Glomerular visceral epithelial cell (primary cell): ENCODE measurements around the gene CHPF.

Experiments used
- DNase-seq: peaks from one replicate; pipeline ENCODE4 v3.0.0-alpha.2; 2016; ENCODE audit errors: extremely low spot score

Gene CHPF

GRCh38 chr2:219569041-219569440, 25.4 kb upstream of the CHPF start:
- DNase-seq: peak; percentile 82

- no peak for DNase-seq
Observed at GRCh38 chr2:219567791-219568361, 24.3 kb upstream of the CHPF start.

DNA sequence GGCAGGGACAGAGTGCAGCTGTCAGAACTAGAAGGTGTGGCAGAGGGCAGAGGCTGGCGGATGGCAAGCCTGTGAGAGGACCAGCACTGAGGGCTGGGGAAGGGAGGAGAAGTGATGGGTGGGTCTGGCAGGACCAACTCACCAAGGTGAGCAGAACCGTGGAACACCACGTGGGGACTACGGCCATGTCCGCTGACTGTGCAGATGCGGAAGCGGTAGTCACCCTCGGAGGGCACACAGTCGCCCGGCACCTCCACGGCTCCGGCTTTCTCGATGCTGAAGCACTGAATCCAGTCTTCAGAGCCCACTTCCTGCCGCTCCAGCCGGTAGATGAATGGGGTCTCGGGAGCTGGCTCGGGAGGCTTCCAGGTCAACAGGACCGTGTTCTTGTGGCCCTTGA, 23.5 kb upstream of the CHPF start:
- no peak for DNase-seq

DNA sequence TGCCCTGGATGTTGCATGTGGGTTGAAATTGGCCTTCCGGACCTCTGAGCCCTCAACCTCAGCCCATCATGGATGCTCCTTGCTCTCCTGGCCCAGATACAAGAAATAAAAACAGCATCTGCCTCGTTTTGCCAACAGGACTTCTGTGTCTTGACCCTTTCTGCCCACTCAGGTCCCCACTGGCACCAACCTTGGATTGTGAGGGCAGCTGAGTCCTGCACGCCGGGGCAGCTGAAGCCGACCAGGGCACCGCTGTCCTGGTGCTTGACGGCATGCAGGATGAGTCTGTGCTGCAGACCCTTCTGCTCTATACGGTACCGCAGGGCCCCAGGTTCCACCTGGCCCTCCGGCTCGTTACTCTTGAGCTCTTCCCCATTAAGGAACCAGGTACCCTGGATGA, 23.0 kb upstream of the CHPF start:
- no peak for DNase-seq

DNA sequence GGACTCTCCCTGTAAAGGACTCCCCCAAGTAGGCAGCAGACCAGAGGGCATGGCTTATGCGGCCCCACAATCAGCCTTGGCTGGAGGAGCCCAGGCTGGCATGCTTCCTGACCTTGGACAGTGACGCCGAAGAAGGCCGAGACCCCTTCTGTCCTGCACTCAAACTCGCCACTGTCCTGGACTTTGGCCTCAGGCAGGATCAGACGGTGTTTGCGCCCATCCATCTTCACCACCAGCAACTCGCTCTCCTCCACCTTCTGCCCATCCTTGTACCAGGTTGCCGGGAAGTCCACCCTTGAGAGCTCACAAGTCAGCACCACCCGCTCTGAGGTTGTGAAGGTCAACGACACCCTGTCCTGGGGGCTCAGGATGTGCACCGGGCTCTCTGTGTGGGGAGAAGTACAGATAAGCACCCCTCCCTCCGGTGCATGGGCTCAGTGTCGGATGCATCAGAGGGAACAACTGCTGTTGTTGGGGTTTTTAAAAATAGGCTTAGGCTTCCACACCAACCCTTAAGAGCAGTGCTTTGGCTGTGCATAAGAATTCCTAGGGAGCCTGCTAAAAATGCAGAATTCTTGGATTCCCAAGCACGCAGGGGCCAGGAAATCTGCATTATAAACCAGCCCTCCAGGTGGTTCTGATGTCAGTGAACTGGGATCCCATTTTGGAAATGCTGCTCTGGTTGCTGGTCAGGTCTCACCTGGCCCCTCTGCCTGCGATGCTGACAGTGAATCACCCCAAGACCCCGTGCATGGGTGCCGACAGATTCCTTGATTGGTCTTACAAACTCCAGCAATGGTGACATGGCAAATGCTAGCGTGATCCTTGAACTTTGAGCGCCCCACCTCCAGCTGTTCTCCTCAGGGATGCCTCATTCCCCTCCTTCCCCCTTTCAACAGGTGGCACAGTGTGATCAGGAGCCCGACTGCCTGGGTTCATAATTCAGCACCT, 21.8 kb upstream of the CHPF start:
- DNase-seq: no peak

DNA sequence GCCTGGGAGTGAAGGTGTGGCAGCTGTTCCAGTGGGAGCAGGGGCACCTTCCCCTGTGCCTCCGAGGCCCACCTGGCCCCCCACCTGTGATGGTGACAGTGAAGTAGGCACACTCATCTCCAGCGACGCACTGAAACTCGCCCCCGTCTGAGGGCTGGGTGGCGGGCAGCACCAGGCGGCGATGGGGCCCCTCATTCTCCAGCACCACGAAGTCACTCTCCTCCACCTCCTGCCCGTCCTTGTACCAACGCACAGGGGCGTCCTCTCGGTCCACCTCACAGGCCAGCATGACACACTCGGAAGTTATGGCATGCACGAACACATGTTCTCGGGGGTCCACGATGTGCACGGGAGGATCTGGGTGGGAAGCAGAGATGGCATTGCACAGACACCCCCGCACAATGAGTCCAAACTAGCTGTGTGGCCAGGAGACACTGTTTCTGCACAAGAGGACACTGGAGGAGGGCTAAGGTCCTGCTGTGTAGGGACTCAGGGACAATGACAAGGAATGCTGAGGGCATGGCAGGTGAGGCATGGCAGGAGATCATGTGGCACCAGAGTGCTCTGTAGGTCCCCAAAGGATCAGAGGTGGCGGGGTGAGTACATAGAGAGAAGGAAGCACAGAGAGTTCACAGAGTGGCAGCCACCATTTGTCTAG, 19.8 kb upstream of the CHPF start:
- no peak for DNase-seq

DNA sequence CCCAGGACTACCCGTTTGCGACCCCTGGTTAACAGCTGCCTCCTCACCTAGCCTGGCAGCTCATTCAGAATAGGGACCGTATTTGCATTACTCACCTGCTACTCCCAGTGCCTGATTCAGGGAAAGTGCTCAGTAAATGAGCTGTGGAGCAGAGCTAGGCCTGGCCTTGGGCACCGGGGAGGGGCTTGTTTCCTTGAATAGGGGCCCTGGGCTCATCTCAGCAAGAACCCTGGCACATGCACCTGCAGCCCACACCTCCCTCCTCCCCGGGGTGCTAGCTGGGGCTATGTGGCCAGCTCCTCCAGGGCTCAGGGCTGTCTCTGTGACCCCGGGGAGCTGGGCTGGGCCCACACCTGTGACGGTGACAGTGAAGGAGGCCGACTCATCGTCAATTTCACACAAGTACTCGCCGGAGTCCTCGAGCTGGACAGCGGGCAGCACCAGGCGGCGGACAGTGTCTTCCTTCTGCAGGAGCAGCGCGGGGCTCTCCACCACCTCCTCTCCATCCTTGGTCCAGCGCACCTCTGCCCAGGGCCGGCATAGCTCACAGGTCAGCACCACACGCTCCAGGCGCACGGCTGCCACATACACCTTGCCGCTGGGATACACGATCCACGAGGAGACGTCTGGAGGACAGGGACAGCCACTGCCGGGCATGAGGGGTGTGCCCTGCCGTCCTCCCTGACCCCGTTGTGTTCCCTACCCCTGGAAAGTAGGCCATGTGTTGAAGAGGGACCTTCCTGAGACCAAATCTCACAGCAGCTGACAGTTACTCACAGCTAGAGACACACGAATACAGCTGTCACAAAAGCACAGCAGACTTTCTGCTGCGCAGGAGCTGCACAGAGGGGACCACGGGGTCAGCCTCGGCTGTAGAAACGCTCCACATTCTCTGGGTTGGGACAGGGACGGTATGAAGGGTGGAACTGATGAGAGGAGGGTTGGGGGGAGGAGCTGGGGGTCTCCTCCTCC, 18.7 kb upstream of the CHPF start:
- no peak for DNase-seq

DNA sequence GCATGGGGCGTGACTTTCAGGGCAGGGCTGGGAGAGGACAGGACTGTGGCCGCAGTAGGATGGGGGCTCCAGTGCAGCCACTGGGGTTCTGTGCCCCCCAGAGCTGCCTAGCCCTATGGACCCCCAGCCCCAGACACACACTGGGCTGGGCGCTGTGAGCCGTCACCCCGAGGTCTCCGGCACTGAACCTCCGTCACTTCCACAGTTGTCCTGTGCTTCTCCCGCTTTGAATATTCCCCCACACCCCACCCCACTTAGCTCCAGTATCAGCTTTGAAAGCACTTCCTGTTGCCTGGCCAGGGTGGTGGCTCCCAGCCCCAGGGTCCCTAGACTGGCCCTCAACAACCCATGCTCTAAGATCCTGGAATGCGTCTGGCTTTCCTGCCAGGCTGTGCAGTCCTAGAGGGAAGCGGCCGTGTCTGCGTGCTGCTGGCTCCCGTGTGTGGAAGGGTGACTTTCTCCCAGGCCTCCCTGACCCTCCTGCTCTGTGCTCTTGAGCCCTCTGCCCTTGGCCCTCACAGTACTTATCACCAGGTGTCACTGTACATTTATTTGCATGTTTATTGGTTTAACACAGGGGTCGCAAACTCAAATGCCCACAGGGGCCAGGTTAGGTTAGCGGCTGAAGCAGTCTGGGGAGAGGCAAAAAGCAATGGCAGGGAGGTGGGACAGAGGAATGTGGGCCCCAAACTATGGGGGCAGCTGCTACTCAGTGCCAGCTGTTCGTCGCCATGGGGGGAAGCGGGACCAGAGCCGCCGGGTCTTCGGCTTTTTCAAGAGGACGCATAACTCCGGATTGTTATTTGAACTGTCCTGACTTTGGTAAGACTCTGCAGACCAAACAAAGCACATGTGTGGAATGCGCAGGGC, 17.8 kb upstream of the CHPF start:
- DNase-seq: no peak

DNA sequence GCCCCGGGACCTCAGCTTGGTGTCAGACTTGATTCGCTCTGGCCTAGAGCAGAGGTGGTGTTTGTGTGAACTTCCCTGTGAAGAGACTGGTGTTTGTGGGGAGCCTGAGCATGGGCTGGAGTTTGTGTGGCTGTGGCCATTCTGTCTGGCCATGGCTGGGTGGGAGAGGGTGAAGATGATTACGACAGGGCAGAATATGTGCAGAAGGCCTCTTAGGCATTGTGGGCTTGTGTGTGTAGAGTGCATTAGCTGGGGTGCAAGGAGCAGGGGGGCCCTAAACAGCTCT, 17.2 kb upstream of the CHPF start:
- no peak for DNase-seq

DNA sequence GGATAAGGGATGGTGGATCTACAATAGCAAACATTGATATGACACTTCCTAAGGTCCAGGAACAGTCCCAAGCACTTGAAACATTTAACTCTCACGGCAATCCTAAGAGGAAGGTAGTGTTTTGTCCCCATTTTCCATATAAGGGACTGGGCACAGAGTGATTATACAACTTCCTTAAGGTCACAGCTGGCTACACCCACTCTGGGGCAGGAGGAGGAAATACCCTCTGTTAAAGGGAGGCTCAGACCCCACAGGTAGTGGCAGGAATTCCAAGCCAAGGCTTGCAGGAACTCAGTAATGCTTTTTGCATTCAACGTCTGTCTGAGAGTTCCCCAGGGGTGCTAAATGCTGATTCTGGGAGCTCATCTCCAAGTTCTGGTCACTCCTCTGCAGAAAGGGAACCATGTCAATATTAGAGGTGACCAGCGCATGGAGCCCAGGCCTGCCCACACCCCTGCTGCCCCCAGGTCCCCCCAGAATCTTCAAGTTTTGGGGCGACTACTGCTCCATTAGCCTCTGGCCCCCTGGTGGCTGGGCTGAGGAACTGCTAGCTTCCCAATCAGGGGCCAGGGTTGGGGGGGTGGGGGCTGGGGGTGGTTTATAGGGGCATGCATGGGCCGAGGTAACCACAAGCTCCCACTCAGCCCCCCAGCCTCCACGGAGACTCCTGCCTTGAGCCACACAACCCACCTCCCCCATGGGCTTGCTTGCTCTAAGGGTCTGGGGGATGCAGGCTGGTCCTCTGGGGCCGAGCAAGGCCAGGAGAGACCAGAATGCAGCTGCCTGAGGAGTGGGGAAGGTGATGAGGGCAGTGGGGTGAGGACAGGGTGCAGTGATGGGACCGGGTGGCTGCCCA, 16.7 kb upstream of the CHPF start:
- peak; percentile 45 for DNase-seq

DNA sequence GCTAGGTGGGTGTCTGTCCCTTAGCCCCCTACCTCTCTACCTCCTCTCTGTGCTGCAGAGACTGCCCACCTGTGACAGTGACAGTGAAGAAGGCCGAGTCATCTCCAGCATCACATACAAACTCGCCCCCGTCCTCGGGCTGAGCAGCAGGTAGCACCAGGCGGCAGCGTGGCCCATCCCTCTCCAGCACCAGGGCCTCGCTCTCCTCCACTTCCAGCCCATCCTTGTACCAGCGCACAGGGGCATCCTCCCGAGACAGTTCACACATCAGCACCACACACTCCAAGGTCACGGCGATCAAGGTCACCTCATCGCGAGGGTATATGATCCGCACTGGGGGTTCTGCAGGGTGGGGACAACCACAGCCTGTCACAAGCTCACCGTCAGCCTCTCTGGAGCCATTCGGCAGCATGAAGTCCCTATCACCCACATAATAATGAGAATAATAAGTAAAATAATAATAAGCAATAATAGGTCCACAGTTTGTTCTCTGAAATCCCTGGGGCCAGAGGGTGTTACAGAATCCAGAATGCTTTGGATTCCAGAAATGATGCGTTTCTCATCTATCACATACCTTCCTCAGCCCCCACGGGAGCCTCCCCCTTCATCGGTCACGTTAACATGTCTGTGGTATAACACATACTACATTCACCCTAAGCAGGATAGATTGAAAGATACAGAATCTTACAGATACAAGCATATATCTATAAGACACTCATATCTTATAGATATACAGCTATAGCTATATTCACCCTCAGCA, 15.7 kb upstream of the CHPF start:
- DNase-seq: no peak

DNA sequence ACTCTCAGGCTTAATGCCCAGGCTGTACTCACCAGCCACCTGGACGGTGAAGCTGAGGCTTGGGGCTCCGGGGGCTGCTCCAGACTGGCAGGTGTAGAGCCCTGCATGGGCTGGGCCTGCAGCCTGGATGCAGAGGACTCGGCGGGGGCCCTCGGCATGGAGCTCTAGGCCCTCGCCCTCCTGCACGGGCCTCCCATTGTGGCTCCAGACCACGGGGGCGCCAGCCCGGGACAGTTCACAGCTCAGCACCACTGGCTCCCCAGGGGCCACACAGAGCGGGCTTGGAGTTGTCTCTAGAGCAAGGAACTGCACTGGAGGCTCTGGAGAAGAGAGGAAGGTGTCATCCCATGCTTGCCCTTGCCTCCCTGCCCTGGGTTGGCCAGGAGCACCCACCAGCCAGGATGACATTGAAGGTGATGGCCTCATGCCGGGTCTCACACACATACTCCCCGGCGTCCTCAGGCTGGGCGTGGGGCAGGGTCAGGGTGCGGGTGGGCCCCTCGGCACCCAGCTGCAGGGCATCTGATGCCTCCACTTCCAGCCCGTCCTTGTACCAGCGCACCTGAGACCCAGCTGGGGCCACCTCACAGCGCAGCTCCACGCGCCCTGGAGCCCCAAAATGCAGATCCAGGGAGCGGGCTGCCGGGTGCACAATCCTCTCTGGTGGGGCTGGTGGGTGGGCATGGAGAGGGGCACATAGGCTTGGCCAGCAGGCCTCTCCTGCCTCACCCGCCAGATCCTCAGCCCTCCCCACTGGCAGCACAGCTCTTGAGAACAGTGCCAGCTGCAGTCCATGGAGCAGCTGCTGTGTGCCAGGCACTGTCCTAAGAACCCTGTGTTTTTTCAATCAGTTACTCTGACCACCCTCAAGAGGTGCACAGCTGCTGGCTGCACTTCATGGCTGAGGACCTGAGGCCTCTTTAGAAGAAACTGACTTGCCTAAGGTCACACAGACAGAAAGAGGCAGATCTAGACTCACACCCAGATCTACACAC, 14.5 kb upstream of the CHPF start:
- no peak for DNase-seq

- DNase-seq: no peak
Observed at GRCh38 chr2:219557320-219557719, 13.7 kb upstream of the CHPF start.

GRCh38 chr2:219556413-219556812, 12.8 kb upstream of the CHPF start:
- DNase-seq: no peak

DNA sequence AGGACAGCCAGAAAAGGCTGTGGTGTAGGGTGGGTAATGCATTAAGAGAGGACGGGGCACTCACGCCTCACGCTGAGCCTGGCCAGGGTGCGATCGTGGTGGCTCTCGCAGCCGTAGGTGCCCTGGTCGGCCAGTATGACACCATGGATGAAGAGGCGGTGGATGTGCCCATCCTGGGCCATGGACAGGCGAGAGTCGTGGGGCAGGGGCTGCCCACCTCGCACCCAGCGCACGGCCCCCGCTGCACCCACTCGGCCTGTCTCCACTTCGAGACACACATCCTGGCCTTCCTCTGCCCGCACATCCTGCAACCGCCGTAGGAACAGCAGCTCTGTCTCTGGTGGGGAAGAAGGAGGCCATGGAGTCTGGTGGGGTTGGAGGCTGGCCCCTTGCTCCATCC, 12.3 kb upstream of the CHPF start:
- DNase-seq: no peak

DNA sequence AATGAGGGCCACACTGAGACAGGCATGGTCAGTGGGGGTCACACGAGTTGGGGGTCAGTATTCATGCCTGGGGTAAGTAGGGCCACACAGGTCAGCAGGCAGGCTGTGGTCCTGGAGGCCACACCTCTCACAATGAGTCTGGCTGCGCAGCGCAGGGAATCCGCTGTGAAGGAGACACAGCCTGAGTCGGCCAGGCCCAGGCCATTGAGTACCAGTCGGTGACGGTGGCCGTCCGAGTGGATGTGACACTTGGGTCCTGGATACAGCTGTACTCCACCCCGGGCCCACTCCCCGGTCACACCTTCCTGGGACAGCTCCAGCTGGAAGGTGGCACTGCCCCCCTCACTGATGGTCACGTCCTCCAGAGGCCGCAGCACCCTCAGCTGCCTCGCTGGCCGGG, 10.7 kb upstream of the CHPF start:
- no peak for DNase-seq

DNA sequence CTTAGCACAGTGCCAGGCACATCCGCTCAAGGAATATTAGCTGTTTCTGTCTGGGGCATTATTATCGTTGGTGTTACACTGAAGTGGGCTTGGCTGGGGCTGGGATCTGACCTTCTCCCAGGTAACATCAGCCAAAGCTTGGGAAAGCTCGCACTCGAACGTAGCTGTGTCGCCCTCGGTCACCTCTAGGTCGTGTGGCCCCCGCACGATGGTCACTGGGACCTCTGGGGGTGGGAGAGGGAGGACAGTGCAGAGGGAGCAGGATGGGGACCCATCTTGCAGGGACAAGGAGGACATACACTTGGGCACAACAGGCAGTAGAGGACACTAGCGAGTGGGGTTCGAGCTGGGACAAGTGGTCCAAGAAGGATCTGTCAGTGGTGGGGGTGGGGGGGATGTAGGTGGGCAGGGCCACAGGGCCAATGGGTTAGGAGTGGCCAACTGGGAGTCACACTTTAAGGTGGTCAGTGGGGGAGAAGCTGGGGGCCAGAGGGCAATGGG, 9.9 kb upstream of the CHPF start:
- no peak for DNase-seq

DNA sequence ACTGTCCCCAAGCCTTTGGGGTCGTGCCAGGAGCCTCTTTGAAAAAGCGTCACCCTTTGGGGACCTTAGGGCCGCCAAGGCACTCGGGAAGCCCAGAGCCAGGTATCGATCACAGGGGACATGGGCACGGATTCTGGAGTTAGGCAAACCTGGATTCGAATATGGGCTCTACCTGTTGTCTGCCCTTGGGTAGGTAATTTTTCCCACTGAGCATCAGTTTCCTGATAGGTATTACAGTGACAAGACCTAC, 9.5 kb upstream of the CHPF start:
- no peak for DNase-seq
